H9 (cell line): ENCODE data around the gene B3GNT9. TPM values are rescaled to one million over a fixed set of nuclear protein-coding genes. Genes with fewer than 3 reads are reported as not detected.

Source experiments
- DNase-seq: peaks from one replicate; pipeline ENCODE4 v3.0.0-alpha.2; 2017
- H2AFZ ChIP-seq: one replicate; pipeline ENCODE4 v1.6.1; 2013; ENCODE audit warnings: mild to moderate bottlenecking, low read length, control low read depth, moderate library complexity
- H2AK5ac ChIP-seq: 2 replicates; pipeline ENCODE4 v1.6.1; 2013; ENCODE audit warnings: low read length, control low read depth, mixed read lengths; ENCODE audit not compliant: insufficient read length
- H2BK120ac ChIP-seq: one replicate; pipeline ENCODE4 v1.6.1; 2013; ENCODE audit warnings: low read depth, mild to moderate bottlenecking, low read length, control low read depth, inconsistent platforms; ENCODE audit not compliant: poor library complexity, severe bottlenecking
- H2BK12ac ChIP-seq: 2 replicates; pipeline ENCODE4 v1.6.1; 2013; ENCODE audit warnings: low read length, control low read depth, mixed read lengths, low read depth; ENCODE audit not compliant: insufficient read length
- H2BK15ac ChIP-seq: 2 replicates; pipeline ENCODE4 v1.6.1; 2013; ENCODE audit warnings: low read depth, low read length, control low read depth
- H2BK20ac ChIP-seq: one replicate; pipeline ENCODE4 v1.6.1; 2013; ENCODE audit warnings: low read depth, mild to moderate bottlenecking, low read length, control low read depth, inconsistent platforms; ENCODE audit not compliant: poor library complexity, severe bottlenecking
- H2BK5ac ChIP-seq: 2 replicates; pipeline ENCODE4 v1.6.1; 2013; ENCODE audit warnings: low read length, control low read depth, mixed read lengths; ENCODE audit not compliant: insufficient read length
- H3K14ac ChIP-seq: 2 replicates; pipeline ENCODE4 v1.6.1; 2013; ENCODE audit warnings: low read length, control low read depth; ENCODE audit not compliant: insufficient read depth
- H3K18ac ChIP-seq: 2 replicates; pipeline ENCODE4 v1.6.1; 2013; ENCODE audit warnings: low read depth, mild to moderate bottlenecking, mixed read lengths, low read length, control low read depth; ENCODE audit not compliant: insufficient read length
- H3K23ac ChIP-seq: 2 replicates; pipeline ENCODE4 v1.6.1; 2013; ENCODE audit warnings: low read length, control low read depth, mixed read lengths, low read depth; ENCODE audit not compliant: insufficient read length
- H3K23me2 ChIP-seq: 2 replicates; pipeline ENCODE4 v1.6.1; 2013; ENCODE audit warnings: low read depth, mild to moderate bottlenecking, mixed read lengths, low read length, control low read depth; ENCODE audit not compliant: insufficient read length, poor library complexity, severe bottlenecking
- H3K27ac ChIP-seq: 2 replicates; pipeline ENCODE4 v1.5.1; 2013; ENCODE audit warnings: low read length, control low read depth, mixed read lengths, low read depth; ENCODE audit not compliant: insufficient read length
- H3K27me3 ChIP-seq: 2 replicates; pipeline ENCODE4 v1.6.1; 2013; ENCODE audit warnings: low read length, control low read depth, inconsistent platforms; ENCODE audit not compliant: insufficient read depth
- H3K4ac ChIP-seq: 2 replicates; pipeline ENCODE4 v1.6.1; 2013; ENCODE audit warnings: low read depth, mild to moderate bottlenecking, control low read depth, inconsistent platforms, low read length, moderate library complexity
- H3K4me1 ChIP-seq: 2 replicates; pipeline ENCODE4 v1.6.1; 2013; ENCODE audit warnings: low read length, control low read depth, inconsistent platforms; ENCODE audit not compliant: insufficient read depth
- H3K4me2 ChIP-seq: 2 replicates; pipeline ENCODE4 v1.6.1; 2013; ENCODE audit warnings: low read length, control low read depth, mixed read lengths; ENCODE audit not compliant: insufficient read length, insufficient read depth
- H3K56ac ChIP-seq: 2 replicates; pipeline ENCODE4 v1.6.1; 2013; ENCODE audit warnings: low read depth, mild to moderate bottlenecking, mixed read lengths, low read length, control low read depth; ENCODE audit not compliant: insufficient read length
- H3K79me1 ChIP-seq: 2 replicates; pipeline ENCODE4 v1.6.1; 2013; ENCODE audit warnings: low read depth, mild to moderate bottlenecking, moderate library complexity, low read length, control low read depth, inconsistent platforms; ENCODE audit not compliant: insufficient read depth, poor library complexity, severe bottlenecking
- H3K79me2 ChIP-seq: 2 replicates; pipeline ENCODE4 v1.6.1; 2013; ENCODE audit warnings: low read length, control low read depth, inconsistent platforms; ENCODE audit not compliant: insufficient read depth
- H3K9ac ChIP-seq: 2 replicates; pipeline ENCODE4 v1.6.1; 2013; ENCODE audit warnings: low read length, control low read depth, mixed read lengths; ENCODE audit not compliant: insufficient read length; ENCODE audit errors: extremely low read depth
- H3K9me3 ChIP-seq: one replicate; pipeline ENCODE4 v1.6.1; 2013; ENCODE audit warnings: low read depth, low read length, inconsistent platforms; ENCODE audit not compliant: control insufficient read depth
- H3T11ph ChIP-seq: one replicate; pipeline ENCODE4 v1.6.1; 2013; ENCODE audit warnings: mild to moderate bottlenecking, low read length, control low read depth, inconsistent platforms
- H4K20me1 ChIP-seq: one replicate; pipeline ENCODE4 v1.6.1; 2013; ENCODE audit not compliant: control insufficient read depth, insufficient read length, insufficient read depth
- H4K5ac ChIP-seq: 2 replicates; pipeline ENCODE4 v1.6.1; 2013; ENCODE audit warnings: low read depth, mild to moderate bottlenecking, mixed read lengths, low read length, control low read depth; ENCODE audit not compliant: insufficient read length
- H4K8ac ChIP-seq: replicated peaks from 2 replicates; pipeline ENCODE4 v1.6.1; 2013; ENCODE audit warnings: low read length, control low read depth, mixed read lengths, low read depth; ENCODE audit not compliant: insufficient read length
- H4K91ac ChIP-seq: 2 replicates; pipeline ENCODE4 v1.6.1; 2013; ENCODE audit warnings: low read depth, mild to moderate bottlenecking, moderate library complexity, mixed read lengths, low read length, control low read depth; ENCODE audit not compliant: insufficient read length
- H3K27ac Mint-ChIP-seq, 3 experiments: 2 replicates in 2 of 3; 3 replicates in 1 of 3; pipeline ENCODE4 v1.8.0; 2020 to 2021; ENCODE audit warnings: mixed read lengths in 3 of 3, mild to moderate bottlenecking in 1 of 3, moderate library complexity in 1 of 3
- H3K27me3 Mint-ChIP-seq: 2 replicates; pipeline ENCODE4 v1.8.0; 2021; ENCODE audit warnings: low read depth, mild to moderate bottlenecking, moderate library complexity, mixed read lengths
- H3K36me3 Mint-ChIP-seq, 3 experiments: 2 replicates in 2 of 3; 3 replicates in 1 of 3; pipeline ENCODE4 v1.8.0; 2020 to 2021; ENCODE audit warnings: low read depth in 3 of 3, mixed read lengths in 3 of 3; ENCODE audit not compliant: insufficient read depth in 1 of 3
- H3K4me1 Mint-ChIP-seq, 2 experiments: 2 replicates each; pipeline ENCODE4 v1.8.0; 2020; ENCODE audit warnings: mixed read lengths in 2 of 2
- H3K4me3 Mint-ChIP-seq, 2 experiments: 2 replicates in 1 of 2; 3 replicates in 1 of 2; pipeline ENCODE4 v1.8.0; 2020 to 2021; ENCODE audit warnings: mild to moderate bottlenecking in 2 of 2, mixed read lengths in 2 of 2, moderate library complexity in 1 of 2
- H3K9me3 Mint-ChIP-seq, 2 experiments: 2 replicates in 1 of 2; 3 replicates in 1 of 2; pipeline ENCODE4 v1.8.0; 2020; ENCODE audit warnings: mild to moderate bottlenecking in 2 of 2, mixed read lengths in 2 of 2, moderate library complexity in 1 of 2
- WGBS: extraction: QIAGEN DNeasy Blood & Tissue Kit; methylation state at CpG from one replicate; pipeline ENCODE4 v1.1.7; 2013; ENCODE audit warnings: missing lambda C conversion rate, low lambda C conversion rate, mixed read lengths; ENCODE audit not compliant: insufficient read length; ENCODE audit errors: extremely low coverage; 5-methylcytosine and 5-hydroxymethylcytosine counted together
- total RNA-seq: library from RNA; stranded (reverse); gene quantifications from 2 replicates; pipeline ENCODE4 v1.2.1, GENCODE V29; 2021
- TF ChIP-seq, protein P1 (sequence below): fragments of 200-600 bp; sonication (generic); conservative IDR thresholded peaks from 3 replicates; pipeline ENCODE4 v1.8.0; 2021; ENCODE audit warnings: antibody characterized with exemption, mild to moderate bottlenecking

Gene B3GNT9
- total RNA-seq, 1 experiment from 2014 or later, result 11.2 TPM

DNA sequence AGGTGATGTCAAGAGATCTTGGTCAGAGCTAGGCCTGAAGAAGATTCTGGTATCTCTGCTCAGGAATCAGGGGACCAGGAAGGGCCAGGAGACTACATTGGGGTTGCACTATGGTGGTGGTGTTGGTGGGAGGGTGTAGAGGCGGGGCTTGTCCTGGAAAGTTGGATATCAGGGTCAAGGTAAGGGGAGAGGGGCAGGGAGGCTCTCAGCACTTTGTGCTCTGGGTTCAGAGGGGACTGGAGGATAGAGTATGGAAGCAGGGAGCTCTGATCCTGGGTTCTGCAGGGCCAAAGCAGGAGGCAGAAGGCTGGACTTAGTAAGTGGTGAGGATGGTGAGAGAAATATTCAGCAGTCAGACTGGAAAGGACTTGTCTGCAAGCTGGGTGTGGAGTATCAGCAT, 22.5 kb upstream of the B3GNT9 start:
- no peak overlapping the region for H4K91ac ChIP-seq
- WGBS, result no CpG with 5 or more reads among the region's 1 CpG
- no peak overlapping the region for H2BK15ac ChIP-seq
- H3K4me3 Mint-ChIP-seq, result peak overlapping the region; percentile 71 to 89
- no peak overlapping the region for H3K27ac Mint-ChIP-seq
- no peak overlapping the region for H4K5ac ChIP-seq
- no peak for DNase-seq
- H3K4me1 ChIP-seq, result peaks cover 5% of the 10 kb centered on the region; the same call in 1 of the 2 replicates
- H3K4me2 ChIP-seq, result peak overlapping the region; percentile 58
- peaks cover 0 to 2% of the 10 kb centered on the region in 2 experiments; a peak in 1 of 5 replicates for H3K9me3 Mint-ChIP-seq
- H3K4ac ChIP-seq, result no peak overlapping the region
- H4K20me1 ChIP-seq, result no peaks in the 10 kb centered on the region
- peaks cover 0 to 6% (median 2%) of the 10 kb centered on the region in 3 experiments; a peak in 2 of 7 replicates for H3K36me3 Mint-ChIP-seq
- H4K8ac ChIP-seq, result no peak overlapping the region
- no peak overlapping the region for H3K18ac ChIP-seq
- no peaks in the 10 kb centered on the region for H3K9me3 ChIP-seq
- no peak overlapping the region for H2BK120ac ChIP-seq
- no peak overlapping the region for H3K9ac ChIP-seq
- TF ChIP-seq, protein P1, sequence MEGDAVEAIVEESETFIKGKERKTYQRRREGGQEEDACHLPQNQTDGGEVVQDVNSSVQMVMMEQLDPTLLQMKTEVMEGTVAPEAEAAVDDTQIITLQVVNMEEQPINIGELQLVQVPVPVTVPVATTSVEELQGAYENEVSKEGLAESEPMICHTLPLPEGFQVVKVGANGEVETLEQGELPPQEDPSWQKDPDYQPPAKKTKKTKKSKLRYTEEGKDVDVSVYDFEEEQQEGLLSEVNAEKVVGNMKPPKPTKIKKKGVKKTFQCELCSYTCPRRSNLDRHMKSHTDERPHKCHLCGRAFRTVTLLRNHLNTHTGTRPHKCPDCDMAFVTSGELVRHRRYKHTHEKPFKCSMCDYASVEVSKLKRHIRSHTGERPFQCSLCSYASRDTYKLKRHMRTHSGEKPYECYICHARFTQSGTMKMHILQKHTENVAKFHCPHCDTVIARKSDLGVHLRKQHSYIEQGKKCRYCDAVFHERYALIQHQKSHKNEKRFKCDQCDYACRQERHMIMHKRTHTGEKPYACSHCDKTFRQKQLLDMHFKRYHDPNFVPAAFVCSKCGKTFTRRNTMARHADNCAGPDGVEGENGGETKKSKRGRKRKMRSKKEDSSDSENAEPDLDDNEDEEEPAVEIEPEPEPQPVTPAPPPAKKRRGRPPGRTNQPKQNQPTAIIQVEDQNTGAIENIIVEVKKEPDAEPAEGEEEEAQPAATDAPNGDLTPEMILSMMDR, result no peak
- H2AFZ ChIP-seq, result no peak overlapping the region
- peaks cover 40% of the 10 kb centered on the region; the same call in 1 of the 2 replicates for H3K27me3 ChIP-seq
- H3K4me1 Mint-ChIP-seq, result peaks cover 36 to 44% of the 10 kb centered on the region in 2 experiments
- H3K79me1 ChIP-seq, result no peaks in the 10 kb centered on the region
- H2BK5ac ChIP-seq, result no peak overlapping the region
- H3K23ac ChIP-seq, result no peak overlapping the region
- no peak overlapping the region for H3K56ac ChIP-seq
- no peak overlapping the region for H3K14ac ChIP-seq
- H3K27ac ChIP-seq, result no peak overlapping the region
- H3K79me2 ChIP-seq, result no peaks in the 10 kb centered on the region
- peaks cover 22% of the 10 kb centered on the region for H3K23me2 ChIP-seq
- H2BK20ac ChIP-seq, result no peak overlapping the region
- no peak overlapping the region for H2AK5ac ChIP-seq
- H3T11ph ChIP-seq, result no peak overlapping the region
- H3K27me3 Mint-ChIP-seq, result peaks cover 80% of the 10 kb centered on the region
- H2BK12ac ChIP-seq, result no peak overlapping the region
